ENCODE results near the gene ARHGEF37. TPM values are rescaled to one million over a fixed set of nuclear protein-coding genes. Genes with fewer than 3 reads are reported as not detected.

Gene ARHGEF37
- total RNA-seq, 1 donor from 2014 or later, result 13.5 TPM

- Histone ChIP-seq H3K27me3 (ENCODE audit: low read depth) (no peaks in the 10 kb centered on the region), H3K36me3 (peaks cover 40% of the 10 kb centered on the region), H3K27ac (no peak overlapping the region), H3K4me3 (no peak overlapping the region), H3K9me3 (no peaks in the 10 kb centered on the region), H3K4me1 (peaks cover 12% of the 10 kb centered on the region)
- TF ChIP-seq CTCF (IDR thresholded peaks at IDR 0.05), result no peak
- DNase-seq (no peak), ATAC-seq (no peak)
- intact Hi-C loops (cut with DNase I), result no loop called here
Measured at GRCh38 chr5:149608936-149609545, 27.7 kb downstream of the ARHGEF37 start.

- TF ChIP-seq CTCF (IDR thresholded peaks at IDR 0.05), result no peak
- H3K27ac ChIP-seq, result no peak overlapping the region
- intact Hi-C loops (cut with DNase I), result no loop called here
- H3K4me3 ChIP-seq, result no peak overlapping the region
- no peaks in the 10 kb centered on the region for H3K27me3 ChIP-seq (ENCODE audit: low read depth)
- H3K9me3 ChIP-seq, result no peaks in the 10 kb centered on the region
- ATAC-seq, result no peak
- H3K36me3 ChIP-seq, result peaks cover 39% of the 10 kb centered on the region
- no peak for DNase-seq
- peaks cover 12% of the 10 kb centered on the region for H3K4me1 ChIP-seq
Measured at GRCh38 chr5:149609640-149610219, 28.4 kb downstream of the ARHGEF37 start.

- Histone ChIP-seq H3K36me3 (peaks cover 39% of the 10 kb centered on the region), H3K27ac (no peak overlapping the region), H3K4me1 (peaks cover 9% of the 10 kb centered on the region), H3K27me3 (ENCODE audit: low read depth) (no peaks in the 10 kb centered on the region), H3K4me3 (no peak overlapping the region), H3K9me3 (no peaks in the 10 kb centered on the region)
- intact Hi-C loops (cut with DNase I), result no loop called here
- no peak for DNase-seq
- ATAC-seq, result no peak
- TF ChIP-seq CTCF (IDR thresholded peaks at IDR 0.05), result no peak
Measured at GRCh38 chr5:149610589-149611255, 29.4 kb downstream of the ARHGEF37 start.

- no peaks in the 10 kb centered on the region for H3K9me3 ChIP-seq
- H3K36me3 ChIP-seq, result peaks cover 41% of the 10 kb centered on the region
- TF ChIP-seq CTCF (IDR thresholded peaks at IDR 0.05), result no peak
- H3K4me3 ChIP-seq, result no peak overlapping the region
- H3K4me1 ChIP-seq, result peaks cover 3% of the 10 kb centered on the region
- intact Hi-C loops (cut with DNase I), result no loop called here
- no peak for DNase-seq
- H3K27me3 ChIP-seq (ENCODE audit: low read depth), result no peaks in the 10 kb centered on the region
- ATAC-seq, result no peak
- H3K27ac ChIP-seq, result no peak overlapping the region
Measured at GRCh38 chr5:149611326-149611725, 30.0 kb downstream of the ARHGEF37 start.

GRCh38 chr5:149614034-149614907 lies 33.0 kb downstream of the ARHGEF37 start:
- no peak for ATAC-seq
- no peaks in the 10 kb centered on the region for H3K4me1 ChIP-seq
- TF ChIP-seq CTCF (IDR thresholded peaks at IDR 0.05), result no peak
- no peak overlapping the region for H3K4me3 ChIP-seq
- no peaks in the 10 kb centered on the region for H3K9me3 ChIP-seq
- H3K36me3 ChIP-seq, result peaks cover 63% of the 10 kb centered on the region
- H3K27me3 ChIP-seq (ENCODE audit: low read depth), result no peaks in the 10 kb centered on the region
- DNase-seq, result no peak
- H3K27ac ChIP-seq, result no peak overlapping the region
- intact Hi-C loops (cut with DNase I), result no loop called here

All from lower lobe of right lung (tissue), 2 donors.